Left hindlimb (tissue), 1 donor: ENCODE results near the gene KICS2.
"Not testable (repeated sequence)": the region's sequence is repeated elsewhere in the genome, so short reads cannot be mapped to it uniquely, and the experiment has no call there.

Source experiments
- DNase-seq: peaks from one replicate; pipeline ENCODE4 v3.0.0-alpha.2; 2018

KICS2 gene

DNA sequence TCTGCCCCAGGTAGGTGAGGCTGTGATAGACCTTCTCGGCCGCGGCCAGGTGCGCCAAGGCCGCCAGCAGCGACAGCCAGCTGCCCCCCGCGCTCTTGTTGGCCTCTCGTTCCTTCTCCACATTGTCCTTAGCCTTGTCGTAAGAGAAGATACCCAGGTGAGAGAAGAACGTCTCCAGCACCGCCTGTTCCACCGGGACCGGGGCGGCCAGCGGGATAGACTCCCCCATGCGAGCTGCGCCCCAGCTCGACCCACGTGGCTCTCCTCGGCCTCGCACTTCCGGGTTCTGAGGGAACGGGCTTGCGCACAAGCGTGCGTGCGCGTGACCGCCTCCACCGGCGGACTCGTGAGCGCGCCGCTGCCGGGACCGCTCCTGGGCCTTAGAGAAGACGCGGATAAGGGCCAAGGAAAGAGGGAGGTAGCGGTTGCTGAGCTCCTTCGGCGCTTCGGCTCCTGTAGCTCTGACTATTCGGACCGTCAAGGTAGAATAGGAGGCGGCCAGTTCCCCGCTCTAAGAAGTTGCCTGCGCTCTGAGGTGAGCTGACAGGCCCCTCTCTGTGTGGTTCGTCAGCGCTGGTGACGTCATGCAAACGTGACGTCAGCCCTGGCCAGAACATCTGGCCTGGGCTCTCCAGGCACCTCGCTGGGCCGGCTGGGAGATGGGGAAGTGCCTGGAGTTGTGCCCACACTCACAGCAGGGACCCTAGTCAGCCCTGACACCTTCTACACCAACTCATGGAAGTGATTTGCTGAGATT is at the start of gene KICS2:
TSS of gene KICS2 (minus strand) at position 288 of the 757 bp plus-strand sequence. CDS start at position 229, 59 bp downstream.
- DNase-seq: peak; percentile 95

DNA sequence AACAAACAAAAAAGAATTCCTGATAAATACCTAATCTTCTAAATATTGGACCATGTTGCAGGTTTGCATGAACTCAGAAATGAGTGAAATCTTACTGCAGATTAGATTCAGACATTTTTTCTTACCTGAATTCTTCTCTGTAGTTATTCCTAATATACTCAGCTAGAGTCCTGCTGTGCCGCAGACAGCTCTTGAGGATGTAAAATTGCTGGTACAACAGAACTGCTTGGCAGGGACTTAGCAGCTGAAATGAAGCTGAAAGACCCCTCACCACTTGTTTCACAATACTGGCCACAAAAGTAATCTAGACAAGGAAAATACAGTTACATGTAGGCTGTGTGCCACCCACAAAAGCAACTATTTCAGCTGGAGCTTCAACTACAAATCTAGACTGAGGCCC is 48.3 kb upstream of the KICS2 start:
- no peak for DNase-seq

GRCh38 chr12:64269161-64269560 is 47.1 kb upstream of the KICS2 start:
- no peak for DNase-seq

- DNase-seq: no peak
Observed at GRCh38 chr12:64268409-64268808, 46.3 kb upstream of the KICS2 start.

DNA sequence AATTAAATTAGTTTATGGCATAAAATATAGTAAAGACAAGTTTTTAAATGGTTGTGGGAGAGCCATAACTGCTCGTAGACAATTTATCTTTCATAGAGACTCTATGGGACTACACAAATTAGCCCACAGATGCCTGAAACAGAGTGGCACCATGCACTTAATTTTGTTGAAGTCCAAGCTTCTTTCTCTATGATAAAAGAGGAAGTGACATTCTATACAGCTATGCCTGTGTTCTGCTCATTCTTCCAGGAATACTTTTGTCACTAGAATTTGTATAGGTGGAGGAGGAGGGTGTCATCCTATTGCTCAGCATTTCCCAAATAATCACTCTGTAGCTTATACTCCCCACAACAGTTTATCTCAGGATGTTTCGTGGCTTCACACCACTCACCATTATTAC is 43.7 kb upstream of the KICS2 start:
- no peak for DNase-seq

GRCh38 chr12:64261813-64262212 is 39.7 kb upstream of the KICS2 start:
- no peak for DNase-seq

GRCh38 chr12:64258576-64258975 is 36.5 kb upstream of the KICS2 start:
- DNase-seq: no peak

DNA sequence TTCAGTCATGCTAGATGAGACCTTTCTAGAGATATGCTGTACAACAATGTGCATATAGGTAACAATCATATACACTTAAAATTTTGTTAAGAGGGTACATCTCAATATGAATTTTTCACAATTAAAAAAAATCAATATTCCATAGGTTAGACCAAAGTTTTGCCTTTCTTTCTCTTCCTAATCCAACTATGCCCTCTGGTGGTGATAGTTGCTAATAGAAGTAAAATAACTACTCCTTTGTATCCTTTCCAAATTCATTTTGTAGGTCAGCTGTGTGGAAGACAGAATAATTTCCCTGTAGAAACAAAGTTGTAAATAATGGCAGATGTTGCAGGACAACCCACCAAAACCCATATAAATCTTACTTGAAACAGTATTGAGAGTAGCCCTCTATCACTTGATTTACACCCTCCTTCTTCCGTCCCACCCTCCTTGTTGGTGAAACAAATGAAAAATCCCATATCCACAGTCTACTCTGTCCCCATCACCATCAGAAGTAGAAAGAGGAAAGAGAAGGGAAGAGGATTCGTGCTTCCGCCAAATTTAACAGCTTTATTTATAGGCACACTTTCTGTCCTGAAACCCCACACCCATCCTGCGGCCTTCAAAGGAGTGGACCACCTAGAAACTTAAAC is 34.2 kb upstream of the KICS2 start:
- DNase-seq: no peak

DNA sequence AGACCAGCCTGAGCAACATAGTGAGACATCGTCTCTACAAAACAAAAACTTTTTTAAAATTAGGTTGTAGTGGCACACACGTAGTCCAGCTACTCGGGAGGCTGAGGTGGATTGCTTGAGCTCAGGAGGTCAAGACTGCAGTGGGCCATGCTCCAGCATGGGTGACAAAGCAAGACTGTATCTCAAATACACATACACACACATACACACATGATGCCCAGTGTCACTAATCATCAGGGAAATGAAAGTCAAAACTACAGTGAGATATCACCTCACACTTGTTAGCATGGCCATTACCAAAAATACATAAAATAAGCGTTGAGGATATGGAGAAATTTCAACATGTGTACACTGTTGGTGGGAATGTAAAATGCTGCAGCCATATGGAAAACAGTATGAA is 33.2 kb upstream of the KICS2 start:
- DNase-seq: no peak

DNA sequence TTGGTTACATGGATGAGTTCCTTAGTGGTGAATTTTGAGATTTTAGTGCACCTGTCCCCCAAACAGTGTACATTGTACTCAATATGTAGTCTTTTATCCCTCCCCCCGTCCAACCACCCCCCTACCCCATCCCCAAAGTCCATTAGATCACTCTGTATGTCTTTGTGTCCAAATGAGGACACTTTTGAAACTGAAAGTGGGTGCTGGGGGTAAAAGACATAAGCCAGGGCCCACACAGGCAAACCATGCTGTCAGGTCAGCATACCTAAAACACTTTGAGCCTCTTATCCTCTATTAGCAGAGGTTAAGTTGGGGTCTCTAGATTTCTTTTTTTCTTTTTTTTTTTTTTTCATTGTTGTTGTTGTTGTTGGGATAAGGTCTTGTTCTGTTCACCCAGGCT is 31.3 kb upstream of the KICS2 start:
- DNase-seq: no peak

- no peak for DNase-seq
Observed at GRCh38 chr12:64252681-64253080, 30.6 kb upstream of the KICS2 start.

DNA sequence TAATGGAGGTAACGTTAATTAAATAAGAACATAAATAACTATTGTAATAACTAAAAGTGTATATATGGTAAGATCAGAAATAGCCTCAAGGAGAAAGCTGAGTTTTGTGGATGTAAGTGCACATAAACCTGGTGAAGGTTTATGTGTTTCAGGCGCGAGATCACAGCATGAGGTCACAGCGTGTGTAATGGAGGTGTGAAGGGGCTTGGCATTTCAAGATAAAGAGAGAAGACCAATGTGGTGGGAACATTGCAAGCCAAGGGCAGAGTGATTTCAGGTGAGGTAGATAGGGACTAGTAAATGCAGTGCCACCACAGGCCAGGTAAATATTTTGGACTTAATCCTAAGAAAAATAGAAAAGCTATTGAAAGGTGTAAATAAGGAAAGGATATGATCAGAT is 21.7 kb upstream of the KICS2 start:
- no peak for DNase-seq

GRCh38 chr12:64240781-64241180 is 18.7 kb upstream of the KICS2 start:
- no peak for DNase-seq

DNA sequence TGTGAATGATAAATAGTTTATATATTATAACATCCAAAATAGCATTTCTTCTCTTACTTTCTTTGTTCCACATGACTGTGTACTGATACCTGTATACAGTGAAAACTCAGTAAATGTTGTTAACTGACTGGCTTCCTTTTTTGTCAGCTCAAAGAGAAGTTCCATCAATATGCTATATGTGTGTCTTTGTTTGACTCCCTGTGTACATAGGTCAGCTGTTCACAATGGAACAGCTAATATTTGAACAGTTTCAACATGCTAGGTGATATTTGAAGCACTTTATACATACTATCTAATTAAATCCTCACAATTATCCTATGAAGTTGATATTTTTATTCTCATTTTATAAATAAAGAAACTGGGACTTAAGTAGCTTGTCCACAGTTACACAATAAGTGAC is 15.3 kb upstream of the KICS2 start:
- DNase-seq: no peak

DNA sequence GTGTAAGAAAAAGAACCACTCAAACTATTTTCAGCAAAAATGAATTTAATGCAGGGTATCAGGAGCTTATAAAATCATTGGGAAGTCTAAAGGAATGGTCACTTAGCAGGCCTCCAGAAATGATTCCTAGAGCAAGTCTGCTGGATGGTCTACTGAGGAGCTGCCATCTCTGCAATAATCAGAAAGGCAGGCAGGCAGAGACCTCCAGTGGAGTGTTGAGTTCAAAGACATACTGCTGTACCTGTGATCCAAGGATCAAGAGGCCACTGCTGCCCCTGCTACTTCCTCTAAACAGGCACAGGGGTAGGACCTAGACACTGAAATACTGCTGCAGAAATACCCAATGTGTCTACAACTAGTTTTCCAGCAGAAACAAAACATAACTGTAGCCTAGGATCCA is 14.5 kb upstream of the KICS2 start:
- DNase-seq: no peak

- DNase-seq: no peak
Observed at GRCh38 chr12:64232196-64232595, 10.1 kb upstream of the KICS2 start.

DNA sequence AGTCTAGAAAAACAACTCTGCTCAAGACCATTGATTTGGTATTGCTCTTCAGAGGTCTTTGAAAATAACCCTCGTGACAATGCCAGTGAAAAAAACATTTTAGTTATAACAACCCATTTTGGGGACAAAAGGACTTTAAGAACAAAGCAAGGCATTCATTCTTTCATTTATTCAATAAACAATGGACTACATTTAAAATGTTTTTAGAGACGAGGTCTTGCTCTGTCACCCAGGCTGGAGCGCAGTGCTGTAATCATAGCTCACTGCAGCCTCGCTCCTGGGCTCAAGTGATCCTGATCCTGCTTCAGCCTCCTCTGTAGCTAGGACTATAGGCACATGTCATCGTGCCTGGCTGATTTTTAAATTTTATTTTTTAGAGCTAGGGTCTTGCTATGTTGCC is 7.7 kb upstream of the KICS2 start:
- DNase-seq: no peak

DNA sequence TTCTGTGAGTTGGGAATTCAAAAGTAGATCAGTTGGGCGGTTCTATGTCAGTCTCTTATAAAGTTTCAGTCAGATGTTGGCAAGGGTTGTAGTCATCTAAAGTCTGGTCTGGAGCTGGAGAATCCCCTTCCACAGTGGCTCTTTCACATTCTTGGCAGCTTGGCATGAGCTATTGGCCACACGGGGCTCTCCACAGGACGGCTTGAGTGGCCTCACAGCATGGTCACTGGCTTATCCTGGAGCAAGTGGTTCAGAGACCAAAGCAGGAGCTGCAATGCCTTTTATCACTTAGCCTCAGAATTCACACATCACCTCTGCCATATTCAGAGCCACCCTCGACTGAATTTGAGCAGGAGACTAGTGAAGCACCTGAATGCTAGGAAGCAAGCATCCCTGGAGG is 7.1 kb upstream of the KICS2 start:
- no peak for DNase-seq

GRCh38 chr12:64225626-64226025 is 3.5 kb upstream of the KICS2 start:
- no peak for DNase-seq

DNA sequence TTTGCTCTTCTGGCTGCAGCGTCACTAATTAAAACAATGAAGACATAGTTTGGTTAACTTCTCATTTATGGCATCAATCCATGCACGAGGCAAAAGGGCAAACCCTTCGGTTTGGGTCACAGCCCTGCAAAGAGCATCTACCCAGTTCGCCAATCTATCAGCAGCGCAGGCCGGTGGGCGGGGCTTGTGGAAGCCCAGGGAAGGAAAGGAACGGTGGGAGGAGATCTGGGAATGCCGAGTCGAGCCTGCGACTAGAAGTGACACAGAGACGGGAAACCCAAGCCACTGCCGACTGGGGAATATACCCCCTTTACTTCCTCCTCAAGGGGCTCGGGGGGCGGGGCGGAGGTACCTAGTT is 466 bp downstream of the KICS2 start:
- peak; percentile 89 for DNase-seq

DNA sequence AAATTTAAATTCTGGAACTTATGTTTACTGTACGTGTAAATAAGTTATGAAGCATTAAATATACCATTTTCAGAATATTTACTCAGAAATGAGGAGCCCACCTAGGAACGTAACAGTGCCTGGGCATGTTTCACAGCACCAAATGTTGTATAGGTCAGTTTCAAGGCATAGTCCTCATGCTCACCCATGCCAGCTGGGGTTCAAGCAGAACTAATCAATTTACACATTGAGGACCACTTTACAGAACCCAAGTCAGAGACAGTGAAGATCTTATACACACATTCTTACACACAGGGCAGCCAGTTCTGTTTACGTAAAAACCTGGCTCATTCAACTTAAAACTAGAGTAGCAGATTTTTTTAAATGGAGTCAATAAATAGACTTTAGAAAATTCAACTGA is 2.0 kb downstream of the KICS2 start:
- no peak for DNase-seq

DNA sequence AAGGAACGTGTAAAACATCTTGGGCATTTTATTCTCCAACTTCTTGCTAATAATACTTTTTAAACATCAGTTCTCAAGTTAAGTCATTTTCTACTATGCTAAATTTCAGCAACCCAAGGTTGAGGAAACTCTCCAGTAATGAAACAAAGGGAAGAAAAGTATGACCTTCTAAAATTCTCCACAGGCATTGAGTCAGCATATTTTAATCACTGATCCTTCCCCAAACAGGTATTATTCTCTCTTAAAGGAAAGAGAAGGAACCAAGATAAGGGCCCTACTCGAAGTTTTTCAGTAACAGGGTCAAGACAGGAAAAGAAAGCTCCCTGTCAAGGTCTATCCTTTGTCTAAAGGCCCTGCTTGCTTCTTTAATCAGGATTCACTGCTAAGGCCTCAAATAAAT is 3.0 kb downstream of the KICS2 start:
- DNase-seq: no peak

DNA sequence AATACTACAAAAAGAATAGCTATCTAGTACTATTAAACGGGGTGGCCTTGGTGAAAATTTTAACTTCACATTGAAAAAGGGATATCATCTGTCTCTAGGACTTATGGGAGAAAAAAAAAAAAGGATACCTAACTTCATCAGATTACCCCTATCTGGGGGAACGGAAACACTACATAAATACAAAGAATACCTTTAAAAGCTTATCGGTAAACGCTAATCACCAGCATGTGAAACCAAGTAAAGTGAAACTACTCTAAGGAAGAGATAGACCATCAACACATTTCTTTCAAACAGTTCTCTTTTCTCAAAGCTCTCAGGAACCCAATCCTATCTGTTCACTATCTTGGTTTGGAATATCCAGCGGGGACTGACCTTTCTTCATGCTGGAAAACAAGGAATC is 3.5 kb downstream of the KICS2 start:
- no peak for DNase-seq

GRCh38 chr12:64217643-64218042 is 4.5 kb downstream of the KICS2 start:
- not testable (repeated sequence) for DNase-seq

DNA sequence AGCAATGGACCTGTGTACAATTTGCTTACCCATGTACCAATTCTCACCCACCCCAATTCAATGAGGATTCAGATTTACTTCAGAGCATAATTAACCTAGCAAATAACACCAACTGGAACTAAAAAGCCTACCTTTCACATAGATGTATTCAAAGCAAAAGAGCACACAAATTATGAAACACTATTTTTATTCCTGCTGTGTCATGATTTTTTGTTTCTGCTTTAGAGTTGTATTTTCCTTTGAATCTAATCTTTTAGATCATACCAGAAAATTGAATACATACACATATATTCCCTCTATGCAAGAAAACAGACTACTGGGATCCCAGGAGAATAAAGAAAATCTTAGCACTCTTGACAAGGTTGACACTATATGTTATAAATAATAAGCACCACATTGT is 5.9 kb downstream of the KICS2 start:
- no peak for DNase-seq
